HG03571 (cell line): ENCODE data around the gene MSL1.

ENCODE experiments used
- ATAC-seq: cut with Tn5 transposase; IDR thresholded peaks from one replicate; pipeline ENCODE4 v1.9.1; 2021; ENCODE audit not compliant: unreplicated experiment

MSL1 gene

GRCh38 chr17:40121181-40122135 is at the start of gene MSL1:
Gene MSL1 (plus strand): TSS chr17:40121971. CDS start chr17:40122613, 642 bp downstream.
- no peak for ATAC-seq

- ATAC-seq: no peak
Observed at GRCh38 chr17:40072040-40072734, 49.6 kb upstream of the MSL1 start.

- ATAC-seq: no peak
Observed at GRCh38 chr17:40072735-40073346, 48.9 kb upstream of the MSL1 start.

- no peak for ATAC-seq
Observed at GRCh38 chr17:40073454-40074174, 48.2 kb upstream of the MSL1 start.

GRCh38 chr17:40074175-40074512 is 47.6 kb upstream of the MSL1 start:
- no peak for ATAC-seq

- ATAC-seq: no peak
Observed at GRCh38 chr17:40074871-40075200, 46.9 kb upstream of the MSL1 start.

- ATAC-seq: no peak
Observed at GRCh38 chr17:40075201-40075941, 46.4 kb upstream of the MSL1 start.

- no peak for ATAC-seq
Observed at GRCh38 chr17:40075942-40076498, 45.8 kb upstream of the MSL1 start.

GRCh38 chr17:40076591-40076990 is 45.2 kb upstream of the MSL1 start:
- no peak for ATAC-seq

- no peak for ATAC-seq
Observed at GRCh38 chr17:40079545-40079944, 42.2 kb upstream of the MSL1 start.

- ATAC-seq: no peak
Observed at GRCh38 chr17:40084477-40084876, 37.3 kb upstream of the MSL1 start.

GRCh38 chr17:40086150-40087044 is 35.4 kb upstream of the MSL1 start:
- no peak for ATAC-seq

- ATAC-seq: no peak
Observed at GRCh38 chr17:40087049-40087794, 34.5 kb upstream of the MSL1 start.

GRCh38 chr17:40087903-40088718 is 33.7 kb upstream of the MSL1 start:
- ATAC-seq: no peak

GRCh38 chr17:40089077-40089895 is 32.5 kb upstream of the MSL1 start:
- ATAC-seq: no peak

GRCh38 chr17:40090237-40091119 is 31.3 kb upstream of the MSL1 start:
- no peak for ATAC-seq
